CD4-positive, alpha-beta T cell treated with Interleukin-6 at 100 ng/mL for 8 hours (primary cell): ENCODE measurements around the gene FZD7.

Source experiments
- DNase-seq: peaks from one replicate; pipeline ENCODE4 v3.0.0-alpha.2; 2020; ENCODE audit warnings: mixed read lengths, low spot score

The FZD7 gene

DNA sequence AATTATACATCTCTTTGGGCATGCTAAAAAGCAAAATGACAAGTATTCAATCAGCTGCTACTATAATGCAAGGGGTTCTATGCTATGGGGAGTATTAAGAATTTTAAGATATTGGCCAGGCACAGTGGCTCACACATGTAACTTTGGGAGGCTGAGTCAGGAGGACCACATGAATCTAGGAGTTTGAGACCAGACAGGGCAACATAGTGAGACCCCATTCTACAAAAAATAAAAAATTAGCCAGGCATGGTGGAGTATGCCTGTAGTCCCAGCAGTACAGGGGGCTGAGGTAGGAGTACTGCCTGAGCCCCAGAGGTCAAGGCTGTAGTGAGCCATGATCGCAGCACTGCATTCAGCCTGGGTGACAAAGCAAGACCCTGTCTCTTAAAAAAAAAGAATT lies 33.9 kb downstream of the FZD7 start:
- DNase-seq = no peak

DNA sequence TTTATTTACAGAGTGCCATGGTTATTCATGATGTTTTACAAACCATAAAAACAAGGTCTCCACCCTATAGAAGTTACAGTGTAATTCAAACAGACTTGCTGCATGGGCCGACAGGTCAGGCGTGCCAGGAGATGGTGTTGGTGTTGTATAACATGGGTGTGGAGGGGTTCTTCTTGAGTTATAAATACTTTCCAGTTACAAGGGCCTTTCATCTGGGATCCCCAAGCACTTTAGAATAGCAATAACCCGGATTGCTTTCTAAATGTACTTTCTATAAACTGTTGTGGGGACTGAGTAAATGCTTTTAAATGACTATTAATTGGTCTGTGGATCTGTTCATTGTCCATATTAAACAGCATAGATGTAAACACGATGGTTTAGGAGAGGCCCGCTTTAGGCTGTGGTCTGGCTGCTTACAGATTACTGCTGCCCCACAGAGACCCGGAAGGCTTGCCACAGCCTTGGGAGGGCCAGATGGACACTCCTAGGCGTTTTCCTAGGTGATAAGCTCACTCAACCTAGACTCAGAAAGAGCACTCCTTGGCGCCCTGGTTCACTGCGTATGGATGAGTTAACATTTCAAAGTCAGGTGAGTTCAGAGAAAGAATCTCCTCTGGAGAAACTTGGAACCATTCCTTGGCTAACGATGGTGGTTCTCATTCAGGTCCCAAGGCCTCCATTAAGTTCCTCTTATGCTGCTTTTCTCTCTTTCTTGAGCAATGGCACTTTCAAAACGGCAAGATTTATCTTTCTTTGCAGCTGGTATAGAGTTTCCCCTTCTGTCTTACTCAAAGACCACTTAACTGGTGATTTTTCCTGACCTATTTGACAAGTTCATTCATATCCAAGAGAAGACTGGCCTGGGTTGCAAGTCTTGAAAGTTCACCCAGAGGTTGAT lies 35.8 kb downstream of the FZD7 start:
- DNase-seq = no peak

DNA sequence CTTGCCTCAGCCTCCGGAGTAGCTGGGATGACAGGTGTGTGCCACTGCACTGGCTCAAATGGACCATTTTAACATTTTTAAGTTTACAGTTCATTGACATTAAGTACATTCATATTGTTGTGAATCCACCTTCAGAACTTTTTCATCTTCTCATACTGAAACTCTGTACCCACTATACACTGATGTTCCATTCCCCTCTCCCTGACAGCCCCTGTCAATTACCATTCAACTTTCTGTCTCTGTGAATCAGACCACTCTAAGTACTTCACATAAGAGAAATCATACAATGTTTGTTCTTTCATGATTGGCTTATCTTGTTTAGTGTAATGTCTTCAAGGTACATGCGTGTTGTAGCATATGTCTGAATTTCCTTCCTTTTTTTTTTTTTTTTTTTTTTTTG lies 37.5 kb downstream of the FZD7 start:
- DNase-seq = no peak

DNA sequence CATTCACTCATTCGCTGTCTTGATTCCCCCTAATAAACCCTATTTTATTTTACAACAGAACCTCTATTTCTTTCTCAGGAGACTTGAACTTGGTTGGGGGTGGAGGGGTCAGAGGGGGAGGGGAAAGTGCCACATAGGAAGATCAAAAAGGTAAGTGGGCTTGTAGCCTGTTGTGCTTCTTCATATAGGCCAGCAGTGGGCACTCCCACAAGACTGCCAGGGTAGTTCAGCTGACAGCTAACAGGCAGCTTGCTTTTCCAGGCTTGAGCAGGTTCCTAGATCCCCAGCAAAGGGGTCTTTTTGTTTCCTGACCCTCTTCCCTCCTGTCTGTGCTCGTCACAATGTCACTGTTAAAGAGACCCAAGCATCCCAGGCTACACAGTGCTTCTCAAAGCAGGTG lies 38.6 kb downstream of the FZD7 start:
- no peak for DNase-seq

DNA sequence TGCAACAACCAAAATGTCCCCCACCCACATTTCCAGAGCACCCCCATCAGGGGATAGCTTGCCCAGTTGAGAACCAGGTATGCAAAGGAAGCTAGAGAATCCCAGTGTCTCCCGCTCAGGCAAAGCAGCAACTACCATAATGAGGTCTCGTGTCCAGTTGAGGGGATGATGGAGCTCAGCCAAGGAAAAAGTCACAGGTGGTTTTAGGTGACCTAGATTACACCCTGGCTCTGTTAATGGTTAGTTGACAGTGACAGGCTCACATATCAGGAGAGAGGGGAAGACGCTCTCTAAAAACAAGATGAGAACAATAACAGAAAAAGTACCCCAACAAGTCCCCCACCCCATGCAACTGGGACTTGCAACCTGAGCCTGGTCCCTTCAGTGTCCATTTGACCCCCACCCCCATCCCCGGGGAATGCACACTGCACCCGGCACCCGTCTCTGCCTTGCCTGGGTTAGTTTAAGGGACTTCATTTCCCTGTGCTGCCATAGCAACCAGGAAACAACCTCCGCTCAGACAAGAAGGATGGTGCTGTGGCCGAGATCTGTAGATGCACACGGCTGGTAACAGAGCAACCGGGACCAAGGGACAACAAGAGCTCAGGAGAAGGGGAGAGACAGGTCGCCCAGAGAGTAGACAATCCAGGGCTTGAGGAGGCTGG lies 39.2 kb downstream of the FZD7 start, which contains the start of gene KIAA2012:
TSS of gene KIAA2012 (plus strand) at position 519 of the 665 bp plus-strand sequence. CDS start 373 bp downstream, outside the sequence.
- no peak for DNase-seq

DNA sequence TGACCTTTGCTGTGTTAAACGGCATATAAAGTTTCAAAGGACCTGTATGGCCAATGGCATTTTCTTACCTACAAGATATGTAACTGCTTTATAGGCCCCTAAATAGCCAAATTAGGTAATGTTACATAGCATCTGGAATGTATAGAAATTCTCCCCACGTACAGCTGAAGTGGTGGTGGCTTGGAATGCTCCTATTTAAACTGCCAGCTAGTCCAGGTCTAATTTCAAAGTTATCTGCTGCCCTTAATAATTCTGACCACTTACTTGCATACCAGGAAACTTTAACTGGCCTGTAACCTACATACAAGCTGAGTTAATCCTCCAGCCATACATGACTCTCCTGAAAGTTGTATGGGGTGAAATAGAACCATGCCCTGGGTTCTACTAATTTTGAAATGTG lies 40.7 kb downstream of the FZD7 start:
- no peak for DNase-seq

- no peak for DNase-seq
Measured at GRCh38 chr2:202079310-202079709, 45.7 kb downstream of the FZD7 start.

- no peak for DNase-seq
Measured at GRCh38 chr2:202084265-202084664, 50.6 kb downstream of the FZD7 start.
